GM18505 (cell line): Measurements from ENCODE around the gene NFXL1.

Experiments used
- ATAC-seq: cut with Tn5 transposase; IDR thresholded peaks from one replicate; pipeline ENCODE4 v1.9.1; 2021; ENCODE audit not compliant: unreplicated experiment
- POLR2A ChIP-seq: IDR thresholded peaks from 4 replicates; pipeline ENCODE4 v1.6.1; 2011; ENCODE audit warnings: borderline replicate concordance; ENCODE audit not compliant: insufficient read depth, insufficient read length; ENCODE audit errors: extremely low read depth

Gene NFXL1

GRCh38 chr4:47798165-47798564 is 116.2 kb downstream of the NFXL1 start:
- no peak for ATAC-seq
- TF ChIP-seq POLR2A, result no peak
